Body of pancreas (tissue), 4 donors: Measurements from ENCODE around the gene OR2H1. TPM values are rescaled to one million over a fixed set of nuclear protein-coding genes. Genes with fewer than 3 reads are reported as not detected.

Experiments used
- ATAC-seq: fragments of 150-250 bp; one replicate; pipeline ENCODE4 v1.9.1; 2016
- DNase-seq, 4 donors: peaks; one replicate each; pipeline ENCODE4 v3.0.0-alpha.2; 2019
- H3K27ac ChIP-seq, 4 donors: fragments of 200-600 bp; sonication (generic); 1 replicate in 3 of 4; 2 replicates in 1 of 4; pipeline versions ENCODE4 v1.5.1 to v1.6.1; 2016 to 2019; ENCODE audit warnings: mild to moderate bottlenecking in 1 of 4, mixed read lengths in 1 of 4, moderate library complexity in 1 of 4
- H3K27me3 ChIP-seq, 2 donors: fragments of 200-600 bp; sonication (generic); one replicate each; pipeline ENCODE4 v1.6.0; 2016; ENCODE audit warnings: mild to moderate bottlenecking in 1 of 2
- H3K36me3 ChIP-seq, 2 donors: fragments of 200-600 bp; sonication (generic); replicated peaks in 1 of 2; 2 replicates each; pipeline ENCODE4 v1.5.1; 2016; ENCODE audit warnings: low read depth in 2 of 2; ENCODE audit not compliant: insufficient read depth in 1 of 2
- H3K4me1 ChIP-seq: fragments of 200-600 bp; sonication (generic); one replicate; pipeline ENCODE4 v1.6.0; 2016
- H3K4me3 ChIP-seq, 2 donors: fragments of 200-600 bp; sonication (generic); 1 replicate in 1 of 2; 2 replicates in 1 of 2; pipeline ENCODE4 v1.5.1; 2016 to 2019
- H3K9me3 ChIP-seq, 3 donors: fragments of 200-600 bp; sonication (generic); 1 replicate in 2 of 3; 2 replicates in 1 of 3; pipeline ENCODE4 v1.5.1; 2016
- CTCF ChIP-seq, 7 experiments: fragments of 450-650 bp in 4 of 7; fragments of 200-600 bp in 3 of 7; sonication (generic) in 3 of 7; IDR thresholded peaks; one replicate each; pipeline ENCODE4 v1.5.1; 2016 to 2019; ENCODE audit warnings: antibody characterized with exemption in 7 of 7
- POLR2A ChIP-seq, 3 donors: fragments of 450-650 bp; IDR thresholded peaks; one replicate each; pipeline ENCODE4 v1.6.1; 2016; ENCODE audit warnings: antibody characterized with exemption in 3 of 3, mild to moderate bottlenecking in 2 of 3
- WGBS, 2 donors: methylation state at CpG; one replicate each; pipeline ENCODE4 v1.1.5; 2017; 5-methylcytosine and 5-hydroxymethylcytosine counted together
- intact Hi-C: fragments of 100-400 bp; cut with DNase I; formaldehyde crosslinking; loops from one replicate; pipeline ENCODE4 v1.15.1; 2023
- total RNA-seq, 2 donors: library from RNA; depleted of rRNA; stranded (reverse); fragments of >200 nt; gene quantifications; one replicate each; pipeline ENCODE4 v1.1.0, GENCODE V29; 2016

Gene OR2H1
- total RNA-seq, 2 donors from 2014 or later, result not detected

- no peaks in the 10 kb centered on the region for H3K36me3 ChIP-seq
- no peaks in the 10 kb centered on the region for H3K27me3 ChIP-seq
- DNase-seq, result no peak
- ATAC-seq, result no peak
- intact Hi-C loops, result no loop called here
- TF ChIP-seq POLR2A (IDR thresholded peaks at IDR 0.05) (no peak), CTCF (IDR thresholded peaks at IDR 0.05) (no peak)
- 76 to 83% methylated on average over 4 of the region's 4 CpGs for WGBS, 2 donors
- H3K4me3 ChIP-seq, result no peak overlapping the region
- H3K27ac ChIP-seq, result no peak overlapping the region
- no peaks in the 10 kb centered on the region for H3K9me3 ChIP-seq
- no peaks in the 10 kb centered on the region for H3K4me1 ChIP-seq
Measured at GRCh38 chr6:29496961-29497360, 40.0 kb downstream of the OR2H1 start.

- H3K9me3 ChIP-seq, result no peaks in the 10 kb centered on the region
- H3K27ac ChIP-seq, result no peak overlapping the region
- no peaks in the 10 kb centered on the region for H3K27me3 ChIP-seq
- no peaks in the 10 kb centered on the region for H3K4me1 ChIP-seq
- H3K4me3 ChIP-seq, result no peak overlapping the region
- DNase-seq (no peak), ATAC-seq (no peak)
- intact Hi-C loops, result no loop called here
- TF ChIP-seq CTCF (IDR thresholded peaks at IDR 0.05), result no peak
- TF ChIP-seq POLR2A (IDR thresholded peaks at IDR 0.05), result no peak
- no peaks in the 10 kb centered on the region for H3K36me3 ChIP-seq
- WGBS, 2 donors, result 70 to 81% methylated on average over 4 to 5 of the region's 5 CpGs
Measured at GRCh38 chr6:29499704-29500103, 42.7 kb downstream of the OR2H1 start.

GRCh38 chr6:29500594-29500993 is 43.6 kb downstream of the OR2H1 start:
- Histone ChIP-seq H3K4me3 (no peak overlapping the region), H3K27me3 (no peaks in the 10 kb centered on the region), H3K9me3 (no peaks in the 10 kb centered on the region), H3K4me1 (no peaks in the 10 kb centered on the region), H3K36me3 (no peaks in the 10 kb centered on the region), H3K27ac (no peak overlapping the region)
- no peak for ATAC-seq
- 91 to 94% methylated on average over 8 of the region's 8 CpGs for WGBS, 2 donors
- TF ChIP-seq CTCF (IDR thresholded peaks at IDR 0.05), result no peak
- no peak for TF ChIP-seq POLR2A (IDR thresholded peaks at IDR 0.05)
- DNase-seq, result no peak
- intact Hi-C loops, result no loop called here

GRCh38 chr6:29501106-29501505 is 44.2 kb downstream of the OR2H1 start:
- H3K4me1 ChIP-seq, result no peaks in the 10 kb centered on the region
- no peaks in the 10 kb centered on the region for H3K9me3 ChIP-seq
- no peaks in the 10 kb centered on the region for H3K36me3 ChIP-seq
- ATAC-seq (no peak), DNase-seq (no peak)
- intact Hi-C loops, result no loop called here
- TF ChIP-seq POLR2A (IDR thresholded peaks at IDR 0.05) (no peak), CTCF (IDR thresholded peaks at IDR 0.05) (no peak)
- H3K4me3 ChIP-seq, result no peak overlapping the region
- no peak overlapping the region for H3K27ac ChIP-seq
- 79 to 91% methylated on average over 4 to 6 of the region's 6 CpGs for WGBS, 2 donors
- no peaks in the 10 kb centered on the region for H3K27me3 ChIP-seq

GRCh38 chr6:29502181-29502580 is 45.2 kb downstream of the OR2H1 start:
- Histone ChIP-seq H3K27me3 (no peaks in the 10 kb centered on the region), H3K4me1 (no peaks in the 10 kb centered on the region), H3K4me3 (no peak overlapping the region), H3K9me3 (no peaks in the 10 kb centered on the region), H3K36me3 (no peaks in the 10 kb centered on the region), H3K27ac (no peak overlapping the region)
- 84 to 100% methylated on average over 3 of the region's 3 CpGs for WGBS, 2 donors
- TF ChIP-seq CTCF (IDR thresholded peaks at IDR 0.05), result no peak
- TF ChIP-seq POLR2A (IDR thresholded peaks at IDR 0.05), result no peak
- DNase-seq (no peak), ATAC-seq (no peak)
- intact Hi-C loops, result no loop called here
